ENCODE measurements around the gene ACOXL.
"Not testable (repeated sequence)": the region's sequence is repeated elsewhere in the genome, so short reads cannot be mapped to it uniquely, and the experiment has no call there.

The ACOXL gene

DNA sequence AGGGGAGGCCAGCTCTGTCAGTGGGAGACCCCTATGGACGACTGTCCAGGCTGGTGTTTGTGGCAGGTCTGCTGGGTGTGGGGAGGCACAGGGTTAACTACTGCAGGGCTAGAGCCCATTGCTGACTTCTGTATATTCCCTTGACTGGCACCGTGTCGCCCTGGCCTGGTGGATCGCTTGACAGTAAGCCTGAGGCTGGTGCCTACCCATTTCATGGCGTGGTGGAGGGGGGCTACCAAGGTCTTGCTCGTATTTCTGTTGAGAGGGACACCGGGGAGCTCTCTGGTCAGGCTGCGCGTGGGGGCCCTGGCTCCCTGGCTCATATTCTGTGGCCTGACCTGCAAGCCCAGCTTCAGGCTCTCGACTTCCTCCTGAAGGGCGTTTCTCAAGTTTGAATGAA is 119.7 kb downstream of the ACOXL start:
- no peaks in the 10 kb centered on the region for H3K9me3 ChIP-seq (ENCODE audit: control insufficient read depth in 1 of 2, low read length in 2 of 2)
- H3K4me3 ChIP-seq (ENCODE audit: low read depth in 1 of 2, low read length in 2 of 2), result no peak overlapping the region
- H3K4me1 ChIP-seq (ENCODE audit: control insufficient read depth in 1 of 2, insufficient read depth in 2 of 2, low read length in 2 of 2), result no peaks in the 10 kb centered on the region
- H3K9ac ChIP-seq (ENCODE audit: low read depth in 1 of 2, low read length in 2 of 2), result no peak overlapping the region
- H3K27me3 ChIP-seq (ENCODE audit: control insufficient read depth in 1 of 2, insufficient read depth in 2 of 2, low read length in 2 of 2), result no peaks in the 10 kb centered on the region
- H3K36me3 ChIP-seq (ENCODE audit: control insufficient read depth in 1 of 2, insufficient read depth in 2 of 2, low read length in 2 of 2), result no peaks in the 10 kb centered on the region
- H3K27ac ChIP-seq (ENCODE audit: low read depth, low read length), result no peak overlapping the region

DNA sequence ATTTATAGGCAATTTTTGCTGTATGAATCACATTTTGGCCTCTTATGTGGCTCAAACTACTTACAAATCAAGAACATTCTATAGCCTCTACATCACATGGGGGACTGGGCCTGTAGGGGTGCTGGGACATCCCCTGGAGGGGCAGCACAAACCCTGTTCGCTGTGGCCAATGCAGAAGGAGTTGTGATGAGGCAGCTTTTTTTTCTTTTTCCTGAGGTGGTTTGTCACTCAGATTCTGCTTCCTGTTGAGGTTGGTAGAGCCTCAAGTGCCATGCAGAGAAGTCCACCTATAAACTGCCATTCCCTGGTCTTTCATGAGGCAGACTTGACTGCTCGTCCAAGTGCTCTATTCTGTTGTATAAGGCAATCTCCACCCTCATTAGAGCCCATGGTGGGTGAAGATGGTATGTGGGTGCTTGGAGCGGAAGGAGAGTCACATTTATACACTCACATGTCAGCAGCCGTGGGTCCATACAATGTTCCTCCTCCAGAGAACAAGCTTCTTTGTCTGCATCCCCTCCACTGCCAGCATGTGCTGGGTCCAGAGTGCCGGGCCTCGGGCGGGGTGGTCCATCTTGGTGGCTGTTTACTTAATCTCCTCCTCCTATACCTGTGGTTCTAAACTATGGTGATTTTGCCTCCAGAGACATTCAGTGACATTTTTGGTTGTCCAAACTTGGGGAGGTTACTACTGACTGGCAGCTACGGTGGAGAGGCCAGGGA is 120.3 kb downstream of the ACOXL start:
- no peaks in the 10 kb centered on the region for H3K27me3 ChIP-seq (ENCODE audit: control insufficient read depth in 1 of 2, insufficient read depth in 2 of 2, low read length in 2 of 2)
- no peaks in the 10 kb centered on the region for H3K9me3 ChIP-seq (ENCODE audit: control insufficient read depth in 1 of 2, low read length in 2 of 2)
- H3K4me3 ChIP-seq (ENCODE audit: low read depth in 1 of 2, low read length in 2 of 2), result no peak overlapping the region
- no peak overlapping the region for H3K27ac ChIP-seq (ENCODE audit: low read depth, low read length)
- H3K36me3 ChIP-seq (ENCODE audit: control insufficient read depth in 1 of 2, insufficient read depth in 2 of 2, low read length in 2 of 2), result no peaks in the 10 kb centered on the region
- no peak overlapping the region for H3K9ac ChIP-seq (ENCODE audit: low read depth in 1 of 2, low read length in 2 of 2)
- H3K4me1 ChIP-seq (ENCODE audit: control insufficient read depth in 1 of 2, insufficient read depth in 2 of 2, low read length in 2 of 2), result no peaks in the 10 kb centered on the region

GRCh38 chr2:110853516-110853915 is 121.1 kb downstream of the ACOXL start:
- H3K4me1 ChIP-seq (ENCODE audit: control insufficient read depth in 1 of 2, insufficient read depth in 2 of 2, low read length in 2 of 2), result no peaks in the 10 kb centered on the region

DNA sequence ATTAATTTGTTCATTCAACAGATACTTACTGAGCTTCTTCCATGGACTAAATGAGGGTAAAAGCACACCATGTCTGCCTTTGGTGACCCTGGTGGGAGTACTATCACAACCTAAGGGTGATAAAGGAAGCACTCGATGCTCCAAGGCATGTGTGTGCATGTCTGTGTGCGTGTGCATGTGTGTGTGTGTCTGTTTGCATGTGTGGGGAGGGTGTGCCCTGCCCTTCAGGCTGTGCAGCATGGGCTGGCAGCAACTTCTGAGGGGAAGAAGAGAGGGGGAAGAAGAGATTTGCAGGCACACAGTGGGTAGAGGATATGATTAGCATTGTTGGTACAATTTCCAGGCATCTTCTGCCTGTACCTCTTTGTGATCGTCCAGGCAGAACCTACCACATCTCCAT is 121.6 kb downstream of the ACOXL start:
- Histone ChIP-seq H3K4me1 (ENCODE audit: control insufficient read depth in 1 of 2, insufficient read depth in 2 of 2, low read length in 2 of 2) (no peaks in the 10 kb centered on the region), H3K27me3 (ENCODE audit: control insufficient read depth in 1 of 2, insufficient read depth in 2 of 2, low read length in 2 of 2) (no peaks in the 10 kb centered on the region), H3K36me3 (ENCODE audit: control insufficient read depth in 1 of 2, insufficient read depth in 2 of 2, low read length in 2 of 2) (no peaks in the 10 kb centered on the region), H3K4me3 (ENCODE audit: low read depth in 1 of 2, low read length in 2 of 2) (no peak overlapping the region), H3K9ac (ENCODE audit: low read depth in 1 of 2, low read length in 2 of 2) (no peak overlapping the region), H3K9me3 (ENCODE audit: control insufficient read depth in 1 of 2, low read length in 2 of 2) (no peaks in the 10 kb centered on the region), H3K27ac (ENCODE audit: low read depth, low read length) (no peak overlapping the region)

More at GRCh38 chr2:110853516-110853915, 121.1 kb downstream of the ACOXL start:
- H3K36me3 ChIP-seq (ENCODE audit: control insufficient read depth in 1 of 2, insufficient read depth in 2 of 2, low read length in 2 of 2), result no peaks in the 10 kb centered on the region
- H3K27me3 ChIP-seq (ENCODE audit: control insufficient read depth in 1 of 2, insufficient read depth in 2 of 2, low read length in 2 of 2), result no peaks in the 10 kb centered on the region
- H3K9me3 ChIP-seq (ENCODE audit: control insufficient read depth in 1 of 2, low read length in 2 of 2), result no peaks in the 10 kb centered on the region
- no peak overlapping the region for H3K9ac ChIP-seq (ENCODE audit: low read depth in 1 of 2, low read length in 2 of 2)
- no peak overlapping the region for H3K4me3 ChIP-seq (ENCODE audit: low read depth in 1 of 2, low read length in 2 of 2)
- no peak overlapping the region for H3K27ac ChIP-seq (ENCODE audit: low read depth, low read length)

- Histone ChIP-seq H3K27me3 (ENCODE audit: control insufficient read depth in 1 of 2, insufficient read depth in 2 of 2, low read length in 2 of 2) (no peaks in the 10 kb centered on the region), H3K9me3 (ENCODE audit: control insufficient read depth in 1 of 2, low read length in 2 of 2) (no peaks in the 10 kb centered on the region), H3K36me3 (ENCODE audit: control insufficient read depth in 1 of 2, insufficient read depth in 2 of 2, low read length in 2 of 2) (no peaks in the 10 kb centered on the region), H3K27ac (ENCODE audit: low read depth, low read length) (no peak overlapping the region), H3K4me1 (ENCODE audit: control insufficient read depth in 1 of 2, insufficient read depth in 2 of 2, low read length in 2 of 2) (peaks cover 0 to 3% of the 10 kb centered on the region in 2 donors), H3K4me3 (ENCODE audit: low read depth in 1 of 2, low read length in 2 of 2) (no peak overlapping the region), H3K9ac (ENCODE audit: low read depth in 1 of 2, low read length in 2 of 2) (no peak overlapping the region)
Measured at GRCh38 chr2:110854355-110855081, 122.1 kb downstream of the ACOXL start.

DNA sequence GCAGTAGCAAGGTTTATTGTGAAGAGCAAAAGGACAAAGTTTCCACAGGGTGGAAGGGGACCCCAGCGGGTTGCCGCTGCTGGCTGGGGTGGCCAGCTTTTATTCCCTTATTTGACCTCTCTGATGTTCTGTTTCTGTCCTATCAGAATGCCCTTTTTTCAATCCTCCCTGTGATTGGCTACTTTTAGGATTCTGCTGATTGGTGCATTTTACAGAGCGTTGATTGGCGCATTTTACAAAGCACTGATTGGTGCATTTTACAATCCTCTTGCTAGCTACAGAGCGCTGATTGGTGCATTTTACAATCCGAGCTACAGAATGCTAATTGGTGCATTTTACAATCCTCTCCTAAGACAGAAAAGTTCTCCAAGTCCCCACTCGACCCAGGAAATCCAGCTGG is 123.5 kb downstream of the ACOXL start:
- H3K27me3 ChIP-seq (ENCODE audit: control insufficient read depth in 1 of 2, insufficient read depth in 2 of 2, low read length in 2 of 2); H3K27ac ChIP-seq (ENCODE audit: low read depth, low read length): not testable (repeated sequence)

DNA sequence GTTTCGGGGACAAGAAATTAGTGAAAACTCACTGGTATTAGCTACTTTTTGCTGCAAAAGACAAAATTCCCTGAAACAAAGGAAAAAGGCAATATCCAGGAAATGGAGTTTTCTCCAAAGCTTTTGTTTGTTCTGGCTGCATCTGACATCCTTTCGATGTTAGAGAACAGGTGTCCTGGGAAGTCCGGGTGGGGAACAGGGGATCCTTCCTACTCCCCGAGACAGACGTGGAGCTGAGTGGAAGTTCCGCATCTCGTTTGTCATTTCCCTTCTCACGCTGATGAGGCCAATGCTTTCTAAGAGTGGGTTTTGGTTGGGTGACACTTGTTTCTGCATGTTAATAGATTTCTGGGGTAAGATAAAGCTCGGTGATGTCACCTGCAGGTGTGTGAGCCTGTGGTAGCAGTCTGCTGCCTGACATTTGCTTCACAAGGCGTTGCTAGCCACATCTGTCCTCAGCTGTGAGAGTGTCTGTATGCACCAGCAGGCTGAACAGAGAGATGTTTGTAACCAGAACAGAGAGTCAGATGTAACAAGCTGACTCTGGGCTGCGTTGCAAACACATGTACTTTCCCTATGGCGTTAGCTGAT is 125.9 kb downstream of the ACOXL start:
- no peak overlapping the region for H3K9ac ChIP-seq (ENCODE audit: low read depth in 1 of 2, low read length in 2 of 2)
- H3K4me1 ChIP-seq (ENCODE audit: control insufficient read depth in 1 of 2, insufficient read depth in 2 of 2, low read length in 2 of 2), result peaks cover 0 to 6% of the 10 kb centered on the region in 2 donors
- H3K27ac ChIP-seq (ENCODE audit: low read depth, low read length), result no peak overlapping the region
- peaks cover 0 to 3% of the 10 kb centered on the region in 2 donors for H3K27me3 ChIP-seq (ENCODE audit: control insufficient read depth in 1 of 2, insufficient read depth in 2 of 2, low read length in 2 of 2)
- H3K4me3 ChIP-seq (ENCODE audit: low read depth in 1 of 2, low read length in 2 of 2), result no peak overlapping the region
- no peaks in the 10 kb centered on the region for H3K36me3 ChIP-seq (ENCODE audit: control insufficient read depth in 1 of 2, insufficient read depth in 2 of 2, low read length in 2 of 2)
- no peaks in the 10 kb centered on the region for H3K9me3 ChIP-seq (ENCODE audit: control insufficient read depth in 1 of 2, low read length in 2 of 2)

More for the DNA sequence above, 123.5 kb downstream of the ACOXL start:
- H3K9me3 ChIP-seq (ENCODE audit: control insufficient read depth in 1 of 2, low read length in 2 of 2); H3K4me3 ChIP-seq (ENCODE audit: low read depth in 1 of 2, low read length in 2 of 2); H3K36me3 ChIP-seq (ENCODE audit: control insufficient read depth in 1 of 2, insufficient read depth in 2 of 2, low read length in 2 of 2); H3K4me1 ChIP-seq (ENCODE audit: control insufficient read depth in 1 of 2, insufficient read depth in 2 of 2, low read length in 2 of 2); H3K9ac ChIP-seq (ENCODE audit: low read depth in 1 of 2, low read length in 2 of 2): not testable (repeated sequence)

GRCh38 chr2:110858993-110859701 is 126.8 kb downstream of the ACOXL start:
- no peaks in the 10 kb centered on the region for H3K9me3 ChIP-seq (ENCODE audit: control insufficient read depth in 1 of 2, low read length in 2 of 2)
- H3K4me1 ChIP-seq (ENCODE audit: control insufficient read depth in 1 of 2, insufficient read depth in 2 of 2, low read length in 2 of 2), result peaks cover 0 to 6% of the 10 kb centered on the region in 2 donors
- no peaks in the 10 kb centered on the region for H3K36me3 ChIP-seq (ENCODE audit: control insufficient read depth in 1 of 2, insufficient read depth in 2 of 2, low read length in 2 of 2)
- H3K4me3 ChIP-seq (ENCODE audit: low read depth in 1 of 2, low read length in 2 of 2), result peak overlapping the region in 1 of 2 donors; percentile 23
- H3K9ac ChIP-seq (ENCODE audit: low read depth in 1 of 2, low read length in 2 of 2), result peak overlapping the region in 1 of 2 donors; percentile 25
- no peak overlapping the region for H3K27ac ChIP-seq (ENCODE audit: low read depth, low read length)
- H3K27me3 ChIP-seq (ENCODE audit: control insufficient read depth in 1 of 2, insufficient read depth in 2 of 2, low read length in 2 of 2), result peaks cover 0 to 3% of the 10 kb centered on the region in 2 donors

DNA sequence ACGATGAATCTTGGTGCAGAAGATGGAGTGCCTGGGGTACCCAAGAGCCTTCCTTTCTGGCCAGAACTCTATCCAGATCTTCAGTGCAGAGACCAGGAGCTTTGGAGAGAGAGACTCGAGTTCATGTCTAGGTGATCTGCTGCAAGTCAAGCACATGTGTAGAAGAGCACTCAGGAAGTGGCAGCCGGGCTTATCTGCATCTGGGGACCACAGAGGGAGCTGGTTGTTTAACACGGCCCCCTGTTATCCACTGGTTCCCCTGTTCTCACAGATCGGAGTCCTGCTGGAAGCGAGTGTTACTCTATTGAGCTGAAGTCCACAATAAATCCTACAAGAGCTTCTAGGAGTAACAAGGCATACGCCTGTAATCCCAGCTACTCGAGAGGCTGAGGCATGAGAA is 128.3 kb downstream of the ACOXL start:
- H3K27me3 ChIP-seq (ENCODE audit: control insufficient read depth in 1 of 2, insufficient read depth in 2 of 2, low read length in 2 of 2), result peaks cover 0 to 3% of the 10 kb centered on the region in 2 donors
- no peak overlapping the region for H3K27ac ChIP-seq (ENCODE audit: low read depth, low read length)
- H3K4me1 ChIP-seq (ENCODE audit: control insufficient read depth in 1 of 2, insufficient read depth in 2 of 2, low read length in 2 of 2), result peaks cover 6 to 7% of the 10 kb centered on the region in 2 donors
- no peaks in the 10 kb centered on the region for H3K36me3 ChIP-seq (ENCODE audit: control insufficient read depth in 1 of 2, insufficient read depth in 2 of 2, low read length in 2 of 2)
- H3K4me3 ChIP-seq (ENCODE audit: low read depth in 1 of 2, low read length in 2 of 2), result no peak overlapping the region
- H3K9me3 ChIP-seq (ENCODE audit: control insufficient read depth in 1 of 2, low read length in 2 of 2), result no peaks in the 10 kb centered on the region
- H3K9ac ChIP-seq (ENCODE audit: low read depth in 1 of 2, low read length in 2 of 2), result no peak overlapping the region

Measured in duodenal mucosa (tissue), 2 donors.